Immature natural killer cell (primary cell): ENCODE results near the gene CAPZA2. TPM values are rescaled to one million over a fixed set of nuclear protein-coding genes. Genes with fewer than 3 reads are reported as not detected.

ENCODE experiments used
- DNase-seq, 3 donors: peaks; one replicate each; pipeline ENCODE4 v3.0.0; 2022; ENCODE audit warnings: mixed read lengths in 1 of 3
- H3K27ac Mint-ChIP-seq, 6 donors: one replicate each; pipeline ENCODE4 v1.8.0; 2020; ENCODE audit warnings: mixed read lengths in 6 of 6, mild to moderate bottlenecking in 5 of 6, inconsistent platforms in 4 of 6, moderate library complexity in 3 of 6
- H3K27me3 Mint-ChIP-seq, 3 donors: one replicate each; pipeline ENCODE4 v1.8.0; 2020 to 2021; ENCODE audit warnings: low read depth in 3 of 3, mild to moderate bottlenecking in 3 of 3, mixed read lengths in 3 of 3, moderate library complexity in 3 of 3, inconsistent platforms in 1 of 3
- H3K36me3 Mint-ChIP-seq, 3 donors: one replicate each; pipeline ENCODE4 v1.8.0; 2020; ENCODE audit warnings: mixed read lengths in 3 of 3, inconsistent platforms in 2 of 3, mild to moderate bottlenecking in 2 of 3
- H3K4me1 Mint-ChIP-seq, 2 donors: one replicate each; pipeline ENCODE4 v1.8.0; 2020; ENCODE audit warnings: inconsistent platforms in 2 of 2, mild to moderate bottlenecking in 2 of 2, mixed read lengths in 2 of 2, moderate library complexity in 1 of 2
- H3K4me3 Mint-ChIP-seq, 5 donors: one replicate each; pipeline ENCODE4 v1.8.0; 2020; ENCODE audit warnings: mild to moderate bottlenecking in 5 of 5, mixed read lengths in 5 of 5, inconsistent platforms in 3 of 5, moderate library complexity in 3 of 5
- H3K9me3 Mint-ChIP-seq, 6 donors: one replicate each; pipeline ENCODE4 v1.8.0; 2020; ENCODE audit warnings: mild to moderate bottlenecking in 6 of 6, mixed read lengths in 6 of 6, inconsistent platforms in 4 of 6, moderate library complexity in 3 of 6
- polyA plus RNA-seq, 3 donors: library from polyadenylated mRNA; unstranded; fragments of 300-500 nt; fragmentation: Illumina TruSeq; gene quantifications; one replicate each; pipeline ENCODE4 v1.2.3, GENCODE V29; 2021

Gene CAPZA2
- polyA plus RNA-seq, 3 donors from 2014 or later = 174 to 318 (median 246) TPM

GRCh38 chr7:116873619-116874018 is 11.2 kb downstream of the CAPZA2 start:
- DNase-seq = no peak
- peak overlapping the region; percentile 13 to 49 (median 28) for H3K27ac Mint-ChIP-seq
- H3K4me1 Mint-ChIP-seq = peaks cover 58 to 69% of the 10 kb centered on the region in 2 donors
- H3K9me3 Mint-ChIP-seq = no peaks in the 10 kb centered on the region
- no peaks in the 10 kb centered on the region for H3K27me3 Mint-ChIP-seq
- no peaks in the 10 kb centered on the region for H3K36me3 Mint-ChIP-seq
- peak overlapping the region in 1 of 5 donors; percentile 12 for H3K4me3 Mint-ChIP-seq

DNA sequence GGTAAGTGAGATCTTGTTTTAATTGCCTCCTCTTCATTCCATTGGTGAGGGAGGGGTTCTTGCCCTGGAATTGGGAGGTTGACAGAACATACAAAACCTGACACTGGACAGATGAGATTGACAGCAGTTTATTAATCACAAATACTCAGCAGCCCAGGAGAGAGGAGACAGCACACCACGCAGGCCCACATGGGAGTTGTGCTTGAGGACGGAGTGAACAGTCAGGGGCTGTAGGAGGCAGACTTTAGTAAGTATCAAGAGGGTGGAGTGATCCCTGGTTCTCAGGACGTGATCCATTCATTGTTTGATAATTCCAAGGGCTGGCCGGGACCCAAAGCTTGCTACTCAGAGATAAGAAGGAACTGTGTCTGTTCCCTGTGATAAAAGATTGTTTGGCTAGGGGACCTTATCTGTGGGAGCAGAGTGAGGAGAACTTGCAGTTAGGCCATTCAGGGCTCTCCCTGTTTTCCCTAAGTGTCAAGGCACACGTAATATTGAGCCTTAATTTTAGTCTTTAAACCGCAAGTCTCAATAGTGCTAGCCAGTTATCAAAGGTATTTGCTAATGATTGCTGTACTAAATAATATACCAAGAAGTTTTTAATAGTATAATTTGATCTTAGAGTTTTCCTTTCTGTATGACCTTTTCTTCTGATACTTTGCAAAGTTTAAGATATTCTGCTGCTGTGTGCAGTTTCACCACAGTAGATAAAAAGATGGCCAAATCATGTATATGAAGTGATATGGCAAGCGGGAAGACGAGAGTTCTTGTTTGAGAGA is 14.5 kb downstream of the CAPZA2 start:
- H3K27me3 Mint-ChIP-seq = no peaks in the 10 kb centered on the region
- H3K9me3 Mint-ChIP-seq = no peaks in the 10 kb centered on the region
- no peak for DNase-seq
- H3K27ac Mint-ChIP-seq = no peak overlapping the region
- H3K4me3 Mint-ChIP-seq = no peak overlapping the region
- H3K36me3 Mint-ChIP-seq = no peaks in the 10 kb centered on the region
- peaks cover 41 to 60% of the 10 kb centered on the region in 2 donors for H3K4me1 Mint-ChIP-seq

- Mint-ChIP-seq H3K9me3 (no peaks in the 10 kb centered on the region), H3K27ac (no peak overlapping the region), H3K36me3 (no peaks in the 10 kb centered on the region), H3K27me3 (no peaks in the 10 kb centered on the region), H3K4me3 (no peak overlapping the region), H3K4me1 (peaks cover 40 to 59% of the 10 kb centered on the region in 2 donors)
- DNase-seq = no peak
Observed at GRCh38 chr7:116877443-116878217, 15.2 kb downstream of the CAPZA2 start.

- Mint-ChIP-seq H3K4me3 (no peak overlapping the region), H3K27ac (no peak overlapping the region), H3K27me3 (no peaks in the 10 kb centered on the region), H3K4me1 (peaks cover 35 to 81% of the 10 kb centered on the region in 2 donors), H3K36me3 (peaks cover 13 to 23% (median 14%) of the 10 kb centered on the region in 3 donors), H3K9me3 (peaks cover 0 to 2% (median 0%) of the 10 kb centered on the region in 6 donors)
- DNase-seq = no peak
Observed at GRCh38 chr7:116884691-116885090, 22.3 kb downstream of the CAPZA2 start.

DNA sequence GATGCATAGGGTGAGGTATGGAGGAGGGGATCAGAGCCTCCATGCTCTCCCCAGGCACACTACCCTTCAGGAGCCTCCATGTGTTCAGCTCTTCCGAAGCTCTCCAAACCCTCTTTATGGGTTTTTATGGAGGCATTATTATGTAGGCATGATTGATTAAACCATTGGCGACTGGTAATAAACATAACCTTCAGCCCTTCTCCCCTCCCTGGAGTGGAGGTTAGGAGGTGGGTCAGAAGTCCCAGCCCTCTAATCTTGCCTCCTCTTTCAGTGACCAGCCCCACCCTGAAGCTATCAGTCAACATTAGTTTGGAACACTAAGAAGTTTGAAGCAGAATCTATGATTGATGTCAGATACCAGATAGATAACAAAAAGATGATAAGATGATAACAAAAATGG is 23.3 kb downstream of the CAPZA2 start:
- H3K27ac Mint-ChIP-seq = peak overlapping the region in 2 of 6 donors; percentile 1 to 14
- no peak for DNase-seq
- H3K4me1 Mint-ChIP-seq = peaks cover 37 to 82% of the 10 kb centered on the region in 2 donors
- peaks cover 14 to 26% (median 17%) of the 10 kb centered on the region in 3 donors for H3K36me3 Mint-ChIP-seq
- H3K9me3 Mint-ChIP-seq = peaks cover 0 to 2% (median 0%) of the 10 kb centered on the region in 6 donors
- no peaks in the 10 kb centered on the region for H3K27me3 Mint-ChIP-seq
- H3K4me3 Mint-ChIP-seq = peak overlapping the region in 1 of 5 donors; percentile 30

- H3K27me3 Mint-ChIP-seq = no peaks in the 10 kb centered on the region
- peaks cover 34 to 74% of the 10 kb centered on the region in 2 donors for H3K4me1 Mint-ChIP-seq
- H3K36me3 Mint-ChIP-seq = peaks cover 14 to 26% (median 17%) of the 10 kb centered on the region in 3 donors
- peaks cover 0 to 2% (median 0%) of the 10 kb centered on the region in 6 donors for H3K9me3 Mint-ChIP-seq
- no peak for DNase-seq
- H3K27ac Mint-ChIP-seq = peak overlapping the region in 1 of 6 donors; percentile 40
- no peak overlapping the region for H3K4me3 Mint-ChIP-seq
Observed at GRCh38 chr7:116886543-116887156, 24.3 kb downstream of the CAPZA2 start.

DNA sequence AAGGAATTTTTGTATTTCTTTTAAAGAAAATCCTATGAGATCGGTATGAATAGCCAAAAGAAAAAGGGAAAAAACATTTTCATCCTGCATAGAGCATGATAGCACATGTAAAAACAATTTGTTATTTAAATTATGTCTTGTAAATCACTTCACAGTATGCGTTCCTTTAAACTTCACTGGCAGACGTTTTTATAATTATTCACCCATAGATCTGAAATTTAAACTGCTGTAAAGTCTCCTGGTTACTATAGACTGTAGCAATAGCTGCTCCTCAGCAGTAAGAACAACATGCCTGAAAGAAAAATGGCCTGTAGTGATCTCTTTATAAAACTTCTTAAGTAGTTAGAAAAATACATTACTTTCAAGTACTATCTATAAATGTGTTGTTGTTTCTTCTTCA is 26.5 kb downstream of the CAPZA2 start:
- H3K4me3 Mint-ChIP-seq = no peak overlapping the region
- no peak overlapping the region for H3K27ac Mint-ChIP-seq
- H3K4me1 Mint-ChIP-seq = peaks cover 29 to 70% of the 10 kb centered on the region in 2 donors
- DNase-seq = no peak
- peaks cover 14 to 43% (median 25%) of the 10 kb centered on the region in 3 donors for H3K36me3 Mint-ChIP-seq
- H3K27me3 Mint-ChIP-seq = no peaks in the 10 kb centered on the region
- H3K9me3 Mint-ChIP-seq = peaks cover 0 to 2% (median 0%) of the 10 kb centered on the region in 6 donors

- DNase-seq = no peak
- Mint-ChIP-seq H3K9me3 (no peaks in the 10 kb centered on the region), H3K27me3 (no peaks in the 10 kb centered on the region), H3K4me3 (no peak overlapping the region), H3K36me3 (peaks cover 6 to 38% (median 18%) of the 10 kb centered on the region in 3 donors), H3K27ac (peak overlapping the region in 2 of 6 donors; percentile 47 to 68), H3K4me1 (peaks cover 11 to 39% of the 10 kb centered on the region in 2 donors)
Observed at GRCh38 chr7:116895849-116896248, 33.5 kb downstream of the CAPZA2 start.

- no peaks in the 10 kb centered on the region for H3K27me3 Mint-ChIP-seq
- no peak overlapping the region for H3K27ac Mint-ChIP-seq
- H3K9me3 Mint-ChIP-seq = no peaks in the 10 kb centered on the region
- no peak overlapping the region for H3K4me3 Mint-ChIP-seq
- DNase-seq = no peak
- peaks cover 13 to 39% (median 20%) of the 10 kb centered on the region in 3 donors for H3K36me3 Mint-ChIP-seq
- H3K4me1 Mint-ChIP-seq = peaks cover 11 to 29% of the 10 kb centered on the region in 2 donors
Observed at GRCh38 chr7:116897661-116898060, 35.3 kb downstream of the CAPZA2 start.

GRCh38 chr7:116899308-116899707 is 36.9 kb downstream of the CAPZA2 start:
- Mint-ChIP-seq H3K4me3 (no peak overlapping the region), H3K9me3 (no peaks in the 10 kb centered on the region), H3K27ac (no peak overlapping the region), H3K27me3 (peaks cover 0 to 4% (median 0%) of the 10 kb centered on the region in 3 donors), H3K36me3 (peaks cover 17 to 37% (median 20%) of the 10 kb centered on the region in 3 donors), H3K4me1 (peaks cover 11 to 34% of the 10 kb centered on the region in 2 donors)
- DNase-seq = no peak

DNA sequence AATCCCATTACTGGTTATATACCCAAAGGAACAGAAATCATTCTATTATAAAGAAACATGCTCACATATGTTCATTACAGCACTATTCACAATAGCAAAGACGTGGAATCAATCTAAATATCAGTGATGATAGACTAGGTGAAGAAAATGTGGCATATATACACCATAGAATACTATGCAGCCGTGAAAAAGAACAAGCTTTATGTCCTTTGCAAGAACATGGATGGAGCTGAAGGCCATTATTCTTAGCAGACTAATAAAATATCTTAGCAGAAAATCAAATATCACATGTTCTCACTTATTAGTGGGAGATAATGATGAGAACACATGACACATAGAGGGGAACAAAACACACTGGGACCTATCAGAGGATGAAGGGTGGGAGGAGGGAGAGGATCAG is 38.8 kb downstream of the CAPZA2 start:
- peaks cover 8 to 33% of the 10 kb centered on the region in 2 donors for H3K4me1 Mint-ChIP-seq
- H3K4me3 Mint-ChIP-seq = no peak overlapping the region
- H3K36me3 Mint-ChIP-seq = peaks cover 17 to 39% (median 20%) of the 10 kb centered on the region in 3 donors
- no peaks in the 10 kb centered on the region for H3K9me3 Mint-ChIP-seq
- peaks cover 0 to 4% (median 0%) of the 10 kb centered on the region in 3 donors for H3K27me3 Mint-ChIP-seq
- no peak for DNase-seq
- H3K27ac Mint-ChIP-seq = no peak overlapping the region

DNA sequence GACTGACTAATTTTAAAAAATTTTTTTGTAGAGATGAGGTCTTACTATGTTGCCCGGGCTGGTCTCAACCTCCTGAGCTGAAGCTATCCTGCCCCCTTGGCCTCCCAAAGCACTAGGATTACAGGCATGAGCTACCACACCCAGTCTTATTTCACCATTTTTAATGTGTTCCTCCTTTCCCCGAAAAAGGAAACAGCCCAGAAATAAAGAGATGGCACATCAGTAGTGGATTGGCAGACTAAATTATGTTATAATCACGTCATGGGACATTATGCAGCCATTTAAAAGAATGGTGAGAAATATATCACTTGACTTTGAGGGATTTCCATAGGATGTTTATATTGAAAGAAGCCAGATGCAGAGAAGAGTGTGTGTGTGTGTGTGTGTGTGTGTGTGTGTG is 40.5 kb downstream of the CAPZA2 start:
- Mint-ChIP-seq H3K4me3 (no peak overlapping the region), H3K36me3 (peaks cover 17 to 36% (median 20%) of the 10 kb centered on the region in 3 donors), H3K4me1 (peaks cover 4 to 26% of the 10 kb centered on the region in 2 donors), H3K9me3 (no peaks in the 10 kb centered on the region), H3K27me3 (peaks cover 0 to 4% (median 0%) of the 10 kb centered on the region in 3 donors), H3K27ac (peak overlapping the region in 1 of 6 donors; percentile 13)
- DNase-seq = no peak

- Mint-ChIP-seq H3K4me1 (peaks cover 0 to 24% of the 10 kb centered on the region in 2 donors), H3K9me3 (no peaks in the 10 kb centered on the region), H3K27ac (no peak overlapping the region), H3K27me3 (peaks cover 0 to 4% (median 0%) of the 10 kb centered on the region in 3 donors), H3K4me3 (no peak overlapping the region), H3K36me3 (peaks cover 7 to 36% (median 10%) of the 10 kb centered on the region in 3 donors)
- no peak for DNase-seq
Observed at GRCh38 chr7:116906391-116906790, 44.0 kb downstream of the CAPZA2 start.
